GM12878 (cell line): Measurements from ENCODE around the gene UNK. TPM values are rescaled to one million over a fixed set of nuclear protein-coding genes. Genes with fewer than 3 reads are reported as not detected.

Experiments used
- ATAC-seq: fragments of 200-7000 bp; cut with Tn5 transposase; 3 replicates; pipeline ENCODE4 v1.9.1; 2020; ENCODE audit warnings: mild to moderate bottlenecking, moderate library complexity
- BruUV-seq: library from RNA; stranded (reverse); fragments of 400-500 nt; replicated peaks from 2 replicates; lab custom pipeline; 2021; lab: Mats Ljungman, UMichigan
- CTCF ChIA-PET: fragments of 300-600 bp; sonication (Branson Sonifier 250); formaldehyde crosslinking; extraction: SDS; loops from one replicate; lab custom pipeline; 2021; ENCODE audit warnings: inconsistent platforms; lab: Yijun Ruan, JAX
- POLR2A ChIA-PET: fragments of 350-600 bp; formaldehyde crosslinking; extraction: SDS; loops from one replicate; lab custom pipeline; 2021; ENCODE audit warnings: inconsistent platforms; lab: Charles Lee
- RAD21 ChIA-PET: fragments of 300-600 bp; sonication (Branson Sonifier 250); formaldehyde crosslinking; loops from one replicate; lab custom pipeline; 2023; ENCODE audit warnings: antibody characterized with exemption; ENCODE audit not compliant: unreplicated experiment; lab: Charles Lee
- SMC1A ChIA-PET: fragments of 300-600 bp; sonication (Branson Sonifier 250); formaldehyde crosslinking; loops from one replicate; lab custom pipeline; 2023; ENCODE audit not compliant: unreplicated experiment, uncharacterized antibody; lab: Charles Lee
- DNase-seq: peaks from one replicate; pipeline ENCODE4 v3.0.0-alpha.2; 2011; ENCODE audit warnings: low read depth, low spot score
- FAIRE-seq: peaks from 3 replicates; lab custom pipeline; 2011; peaks lifted over from hg19 to GRCh38; lab: Jason Lieb, UNC
- H2AFZ ChIP-seq: 2 replicates; pipeline ENCODE4 v1.6.0; 2011; ENCODE audit warnings: low read depth, low read length, control low read depth; ENCODE audit not compliant: control insufficient read depth
- H3K27ac ChIP-seq: 2 replicates; pipeline ENCODE4 v1.5.1; 2011; ENCODE audit warnings: control low read depth; ENCODE audit not compliant: control insufficient read depth, insufficient read depth
- H3K27me3 ChIP-seq, 2 experiments: replicated peaks in 1 of 2; 2 replicates each; pipeline versions ENCODE4 v1.6.0 to v1.6.1; 2011; ENCODE audit warnings: low read length in 1 of 2; ENCODE audit not compliant: control insufficient read depth in 2 of 2, insufficient read depth in 2 of 2
- H3K36me3 ChIP-seq, 2 experiments: 2 replicates each; pipeline ENCODE4 v1.5.1; 2011; ENCODE audit warnings: low read length in 1 of 2; ENCODE audit not compliant: control insufficient read depth in 2 of 2, insufficient read depth in 2 of 2
- H3K4me1 ChIP-seq: 2 replicates; pipeline ENCODE4 v1.6.1; 2011; ENCODE audit warnings: mild to moderate bottlenecking, low read length, moderate library complexity, mixed read lengths; ENCODE audit not compliant: control insufficient read depth, insufficient read depth
- H3K4me2 ChIP-seq: 2 replicates; pipeline ENCODE4 v1.6.0; 2011; ENCODE audit warnings: control low read depth; ENCODE audit not compliant: control insufficient read depth, insufficient read depth
- H3K4me3 ChIP-seq: fragments of 200-600 bp; sonication (generic); 2 replicates; pipeline ENCODE4 v1.5.1; 2016
- H3K79me2 ChIP-seq: 2 replicates; pipeline ENCODE4 v1.6.0; 2011; ENCODE audit warnings: low read length; ENCODE audit not compliant: control insufficient read depth, insufficient read depth
- H3K9ac ChIP-seq: 2 replicates; pipeline ENCODE4 v1.8.0; 2011; ENCODE audit warnings: low read length, control low read depth, mixed read lengths; ENCODE audit not compliant: control insufficient read depth, insufficient read depth
- H3K9me3 ChIP-seq: replicated peaks from 3 replicates; pipeline ENCODE4 v1.5.1; 2011; ENCODE audit warnings: mild to moderate bottlenecking, low read length; ENCODE audit not compliant: control insufficient read depth, insufficient read depth
- H4K20me1 ChIP-seq: 2 replicates; pipeline ENCODE4 v1.6.0; 2011; ENCODE audit not compliant: control insufficient read depth, insufficient read depth
- CHD4 ChIP-seq: fragments of 200-600 bp; sonication (generic); IDR thresholded peaks from 2 replicates; pipeline ENCODE4 v1.6.1; 2016; ENCODE audit warnings: mild to moderate bottlenecking
- CTCF ChIP-seq, 3 experiments: IDR thresholded peaks in 2 of 3; conservative IDR thresholded peaks in 1 of 3; 2 replicates each; pipeline ENCODE4 v1.5.1; 2011; ENCODE audit warnings: low read depth in 3 of 3, low read length in 3 of 3, mild to moderate bottlenecking in 3 of 3, control low read depth in 2 of 3, moderate library complexity in 2 of 3, inconsistent platforms in 1 of 3, mixed read lengths in 1 of 3; ENCODE audit not compliant: control insufficient read depth in 2 of 3, insufficient read depth in 1 of 3; ENCODE audit errors: extremely low read depth in 1 of 3
- FOS ChIP-seq: IDR thresholded peaks from 3 replicates; pipeline ENCODE4 v1.6.1; 2011; ENCODE audit warnings: borderline replicate concordance; ENCODE audit not compliant: insufficient read length; ENCODE audit errors: extremely low read depth
- HCFC1 ChIP-seq: fragments of 150-350 bp; IDR thresholded peaks from 2 replicates; pipeline ENCODE4 v1.6.1; 2014; ENCODE audit warnings: low read length
- IKZF1 ChIP-seq: fragments of 450-650 bp; conservative IDR thresholded peaks from 2 replicates; pipeline ENCODE4 v1.6.1; 2017; ENCODE audit warnings: antibody characterized with exemption, mild to moderate bottlenecking
- IRF5 ChIP-seq: fragments of 450-650 bp; IDR thresholded peaks from 2 replicates; pipeline ENCODE4 v1.6.1; 2017; ENCODE audit warnings: borderline replicate concordance
- LARP7 ChIP-seq: fragments of 450-650 bp; IDR thresholded peaks from 2 replicates; pipeline ENCODE4 v1.6.1; 2017; ENCODE audit warnings: mild to moderate bottlenecking
- MEF2B ChIP-seq: fragments of 450-650 bp; IDR thresholded peaks from 2 replicates; pipeline ENCODE4 v1.6.1; 2018; ENCODE audit warnings: mild to moderate bottlenecking, moderate library complexity; ENCODE audit not compliant: partially characterized antibody, poor library complexity, severe bottlenecking
- NBN ChIP-seq: fragments of 450-650 bp; IDR thresholded peaks from 2 replicates; pipeline ENCODE4 v1.6.1; 2016
- NFIC ChIP-seq: IDR thresholded peaks from 2 replicates; pipeline ENCODE4 v1.6.1; 2012; ENCODE audit warnings: low read depth, mild to moderate bottlenecking, inconsistent platforms, low read length, moderate library complexity
- PAX8 ChIP-seq: fragments of 450-650 bp; IDR thresholded peaks from 2 replicates; pipeline ENCODE4 v1.6.1; 2017; ENCODE audit warnings: mild to moderate bottlenecking, moderate library complexity
- POLR2AphosphoS5 ChIP-seq: IDR thresholded peaks from 2 replicates; pipeline ENCODE4 v1.6.1; 2011; ENCODE audit warnings: mild to moderate bottlenecking, low read length, inconsistent platforms
- POU2F2 ChIP-seq: IDR thresholded peaks from 3 replicates; pipeline ENCODE4 v1.6.1; 2011; ENCODE audit warnings: low read depth, mild to moderate bottlenecking, low read length, borderline replicate concordance
- SP1 ChIP-seq: IDR thresholded peaks from one replicate; pipeline ENCODE4 v1.6.1; 2011; ENCODE audit warnings: low read depth, low read length
- SRF ChIP-seq, 2 experiments: IDR thresholded peaks; 2 replicates each; pipeline ENCODE4 v1.6.1; 2011; ENCODE audit warnings: low read depth in 2 of 2, low read length in 2 of 2, mild to moderate bottlenecking in 1 of 2, moderate library complexity in 1 of 2
- SUZ12 ChIP-seq: fragments of 200-600 bp; sonication (generic); IDR thresholded peaks from one replicate; pipeline ENCODE4 v1.6.1; 2018; ENCODE audit warnings: antibody characterized with exemption, mild to moderate bottlenecking; ENCODE audit not compliant: unreplicated experiment
- YY1 ChIP-seq: IDR thresholded peaks from 2 replicates; pipeline ENCODE4 v1.6.1; 2011; ENCODE audit warnings: low read depth, mild to moderate bottlenecking, low read length
- ZZZ3 ChIP-seq: IDR thresholded peaks from 2 replicates; pipeline ENCODE4 v1.6.1; 2011; ENCODE audit warnings: low read depth; ENCODE audit not compliant: control insufficient read depth, insufficient read length
- WGBS: methylation state at CpG from one replicate; pipeline ENCODE4 v1.1.6; 2016; ENCODE audit warnings: low lambda C conversion rate; ENCODE audit not compliant: insufficient replicate concordance, insufficient coverage; ENCODE audit errors: missing lambda C conversion rate; 5-methylcytosine and 5-hydroxymethylcytosine counted together
- in situ Hi-C: fragments of 300-500 bp; cut with MboI; formaldehyde crosslinking; loops from 9 replicates; pipeline ENCODE4 v1.14.3; 2018; ENCODE audit warnings: mixed read lengths
- intact Hi-C: fragments of 100-400 bp; cut with micrococcal nuclease; formaldehyde crosslinking; loops from one replicate; pipeline ENCODE4 v1.14.2; 2022; ENCODE audit not compliant: unreplicated experiment
- polyA plus RNA-seq, 11 experiments: library from polyadenylated mRNA; depleted of rRNA in 4 of 11; unstranded in 6 of 11; stranded (reverse) in 5 of 11; fragments of >200 nt; fragmentation: Nextera tagmentation in 4 of 11; fragmentation: Illumina TruSeq in 1 of 11; extraction: Ambion mirVana in 4 of 11; extraction: Trizol in 1 of 11; gene quantifications; 1 replicate in 1 of 11; 2 replicates in 10 of 11; pipeline versions ENCODE4 v1.2.1 to v1.2.3, GENCODE V29; 2011 to 2016; ENCODE audit warnings: inconsistent platforms in 2 of 11, missing spikeins in 2 of 11, low read depth in 1 of 11
- total RNA-seq, 4 experiments: library from RNA; depleted of rRNA in 3 of 4; stranded (reverse); fragments of >200 nt in 3 of 4; fragmentation: Illumina TruSeq in 1 of 4; extraction: Trizol in 1 of 4; gene quantifications; 2 replicates each; pipeline versions ENCODE4 v1.2.1 to v1.2.3, GENCODE V29; 2013 to 2021

The UNK gene
- total and polyA plus RNA-seq, 10 of the 15 experiments (the other 5 are each of a cell fraction or from before 2014, with no cell fraction given): 8.9 to 34.5 (median 27.3) TPM

- FAIRE-seq (no peak), DNase-seq (no peak), ATAC-seq (no peak)
- Histone ChIP-seq H3K4me2 (no peak overlapping the region), H3K79me2 (peaks cover 22% of the 10 kb centered on the region), H3K4me3 (no peak overlapping the region), H3K27me3 (no peaks in the 10 kb centered on the region), H3K27ac (no peak overlapping the region), H4K20me1 (no peaks in the 10 kb centered on the region)
- in situ Hi-C loops: no loop called here
- TF ChIP-seq LARP7 (no peak), YY1 (no peak), ZZZ3 (no peak), SRF (IDR thresholded peaks at IDR 0.05; ENCODE audit: low read depth in 2 of 2, low read length in 2 of 2) (no peak), NFIC (no peak), CTCF (IDR thresholded peaks at IDR 0.05 in 2 of 3, conservative IDR thresholded peaks at IDR 0.05 in 1 of 3; ENCODE audit: control insufficient read depth in 2 of 3, extremely low read depth in 1 of 3, insufficient read depth in 1 of 3, low read depth in 3 of 3, low read length in 3 of 3) (no peak), IRF5 (no peak), POLR2AphosphoS5 (no peak), MEF2B (no peak), IKZF1 (no peak), SP1 (no peak), SUZ12 (no peak), POU2F2 (no peak), CHD4 (no peak), FOS (no peak), PAX8 (no peak), NBN (no peak), HCFC1 (no peak)
- TF ChIP-seq, all 136 proteins: peak for 0
- Histone ChIP-seq H3K9ac (no peak overlapping the region), H3K4me1 (no peaks in the 10 kb centered on the region), H2AFZ (no peak overlapping the region), H3K36me3 (peaks cover 3 to 27% of the 10 kb centered on the region in 2 experiments), H3K9me3 (no peaks in the 10 kb centered on the region)
- intact Hi-C loops: no loop called here
- CTCF ChIA-PET: interaction anchor here (1.6 kb wide), 1 partner anchor 33 kb away, joined by 4 read pairs; no protein-coding TSS in a partner anchor
- SMC1A ChIA-PET: interaction anchor here (1.4 kb wide), 1 partner anchor 10 kb away, joined by 5 read pairs; no protein-coding TSS in a partner anchor
- RAD21 ChIA-PET: no interaction called here
- 0% methylated on average over 1 of the region's 1 CpG for WGBS
- POLR2A ChIA-PET: no interaction called here
- BruUV-seq: no TSS peak
These were observed 8.9 kb downstream of the UNK start for GRCh38 chr17:75793460-75793859.
